Activated T-cell treated with anti-CD3 and anti-CD28 coated beads, Interleukin-2, amount 50 U/mL, for 4 hours (primary cell): Measurements from ENCODE around the gene PQBP1. TPM values are rescaled to one million over a fixed set of nuclear protein-coding genes. Genes with fewer than 3 reads are reported as not detected.

Source experiments
- ATAC-seq, 2 donors: fragments of 200-7000 bp; cut with Tn5 transposase; one replicate each; pipeline ENCODE4 v1.10.0; 2021
- DNase-seq: peaks from one replicate; pipeline ENCODE4 v3.0.0-alpha.2; 2020
- H3K27me3 Mint-ChIP-seq: one replicate; pipeline ENCODE4 v1.8.0; 2021; ENCODE audit warnings: low read depth, mixed read lengths
- H3K36me3 Mint-ChIP-seq: one replicate; pipeline ENCODE4 v1.8.0; 2022; ENCODE audit warnings: mixed read lengths; ENCODE audit not compliant: insufficient read depth
- H3K4me1 Mint-ChIP-seq: one replicate; pipeline ENCODE4 v1.8.0; 2021; ENCODE audit warnings: low read depth, mixed read lengths
- H3K4me3 Mint-ChIP-seq: one replicate; pipeline ENCODE4 v1.8.0; 2021; ENCODE audit warnings: mild to moderate bottlenecking, moderate library complexity, mixed read lengths
- H3K9me3 Mint-ChIP-seq: one replicate; pipeline ENCODE4 v1.8.0; 2021; ENCODE audit warnings: mixed read lengths
- total RNA-seq, 3 donors: library from RNA; stranded (reverse); gene quantifications; one replicate each; pipeline ENCODE4 v1.2.1, GENCODE V29; 2021

Gene PQBP1
- total RNA-seq, 3 donors from 2014 or later, result 130 to 147 (median 139) TPM

DNA sequence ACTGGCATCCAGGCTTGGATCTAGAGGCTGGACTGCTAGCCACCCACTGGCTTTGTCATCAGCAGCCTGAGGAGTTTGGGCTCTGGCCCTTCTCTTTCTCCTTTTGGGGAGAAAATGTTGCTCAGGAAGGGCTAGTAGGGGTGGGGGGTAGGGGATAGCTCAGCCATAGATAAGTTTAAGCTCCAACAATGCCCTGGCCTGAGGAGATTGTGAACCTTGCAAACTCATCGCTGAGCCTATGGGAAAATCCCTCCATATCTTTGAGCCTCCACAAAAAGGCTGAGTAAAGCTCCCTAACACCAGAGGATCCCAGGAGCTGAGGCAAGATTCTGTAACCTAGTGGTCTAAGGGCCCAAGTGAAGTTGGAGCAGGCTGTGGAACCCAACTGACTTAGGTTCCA lies 50.9 kb downstream of the PQBP1 start:
- no peak for DNase-seq
- Mint-ChIP-seq H3K9me3 (no peaks in the 10 kb centered on the region), H3K27me3 (no peaks in the 10 kb centered on the region), H3K4me1 (peaks cover 45% of the 10 kb centered on the region), H3K36me3 (no peaks in the 10 kb centered on the region), H3K4me3 (no peak overlapping the region)
- no peak for ATAC-seq

Other genes starting within 250 kb of the PQBP1 start
- gene WAS, start 214.1 kb upstream of the PQBP1 start, total RNA-seq, result 10 to 100 TPM; 83.3 to 86.5 (median 86.2) TPM
- 10 to 100 TPM; 21.2 to 25.5 (median 23.2) TPM for gene SUV39H1, start 201.2 kb upstream of the PQBP1 start, total RNA-seq
- not detected for gene GLOD5, start 136.2 kb upstream of the PQBP1 start, total RNA-seq
- under 1 TPM; 0.27 to 0.40 (median 0.33) TPM for gene GATA1, start 111.3 kb upstream of the PQBP1 start, total RNA-seq
- 10 to 100 TPM; 40.2 to 52.1 (median 44.2) TPM for gene HDAC6, start 95.9 kb upstream of the PQBP1 start, total RNA-seq
- gene ERAS, start 71.4 kb upstream of the PQBP1 start, total RNA-seq, result under 1 TPM in 1 of 3 donors, not detected in 2; 0.37 TPM
- gene PCSK1N, start 62.3 kb upstream of the PQBP1 start, total RNA-seq, result 1 to 10 TPM; 2.8 to 3.4 (median 2.9) TPM
- 100 to 1,000 TPM in 2 of 3 donors, 10 to 100 TPM in 1; 92.7 to 107 (median 102) TPM for gene TIMM17B, start 162 bp upstream of the PQBP1 start, total RNA-seq
- 10 to 100 TPM; 23.1 to 31.5 (median 30.6) TPM for gene SLC35A2, start 13.7 kb downstream of the PQBP1 start, total RNA-seq
- 100 to 1,000 TPM; 197 to 279 (median 270) TPM for gene PIM2, start 21.1 kb downstream of the PQBP1 start, total RNA-seq
- gene OTUD5, start 59.7 kb downstream of the PQBP1 start, total RNA-seq, result 10 to 100 TPM; 55.5 to 65.2 (median 57.8) TPM
- gene KCND1, start 73.9 kb downstream of the PQBP1 start, total RNA-seq, result 1 to 10 TPM in 2 of 3 donors, under 1 TPM in 1; 0.71 to 1.1 (median 1.1) TPM
- gene GRIPAP1, start 104.3 kb downstream of the PQBP1 start, total RNA-seq, result 10 to 100 TPM; 42.2 to 58.1 (median 44.1) TPM
- 10 to 100 TPM; 22.8 to 28.8 (median 23.4) TPM for gene TFE3, start 145.4 kb downstream of the PQBP1 start, total RNA-seq
- 1 to 10 TPM; 3.3 to 4.2 (median 4.0) TPM for gene CCDC120, start 161.1 kb downstream of the PQBP1 start, total RNA-seq
- 10 to 100 TPM; 10.5 to 12.7 (median 11.4) TPM for gene PRAF2, start 176.1 kb downstream of the PQBP1 start, total RNA-seq
- 10 to 100 TPM; 31.0 to 37.9 (median 36.5) TPM for gene WDR45, start 182.0 kb downstream of the PQBP1 start, total RNA-seq
- 10 to 100 TPM; 21.2 to 28.4 (median 24.6) TPM for gene GPKOW, start 225.8 kb downstream of the PQBP1 start, total RNA-seq